ENCODE measurements around the gene CCDC159.
"Not testable (repeated sequence)": the region's sequence is repeated elsewhere in the genome, so short reads cannot be mapped to it uniquely, and the experiment has no call there.

The CCDC159 gene

GRCh38 chr19:11370744-11371143 lies 24.4 kb downstream of the CCDC159 start:
- no peak for DNase-seq

GRCh38 chr19:11373166-11373884 lies 27.0 kb downstream of the CCDC159 start:
- DNase-seq: no peak

DNA sequence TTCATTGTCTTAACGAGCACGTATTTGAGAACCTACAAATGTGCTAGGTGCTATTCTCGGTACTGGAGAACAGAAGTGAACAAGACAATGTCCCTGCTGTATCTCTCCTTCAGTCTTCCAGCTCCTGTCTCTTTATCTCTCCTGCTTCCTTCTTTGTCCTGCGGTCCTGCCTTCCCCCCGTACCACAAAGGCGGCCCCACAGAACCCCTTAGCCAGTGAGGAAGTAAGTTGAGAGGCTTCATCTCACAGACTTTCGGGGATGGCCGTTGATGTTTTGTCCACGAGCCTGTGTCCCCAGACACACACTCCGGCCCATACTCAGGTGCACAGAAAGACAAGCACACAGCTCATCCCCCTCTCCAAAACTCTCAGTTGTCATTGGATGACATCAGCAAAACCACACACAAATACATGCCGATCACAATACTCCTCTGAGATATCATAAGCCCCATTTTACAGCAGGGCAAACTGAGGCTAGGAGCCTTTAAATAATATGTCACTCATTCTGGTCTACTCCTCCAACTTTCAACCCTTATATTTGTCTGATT lies 27.6 kb downstream of the CCDC159 start:
- no peak for DNase-seq

GRCh38 chr19:11374433-11375142 lies 28.3 kb downstream of the CCDC159 start, which contains the start of gene SWSAP1:
SWSAP1 (plus strand) TSS chr19:11374666; CDS start chr19:11374681, 15 bp downstream.
- DNase-seq: peak; percentile 100

GRCh38 chr19:11375143-11375948 lies 29.0 kb downstream of the CCDC159 start:
- no peak for DNase-seq

DNA sequence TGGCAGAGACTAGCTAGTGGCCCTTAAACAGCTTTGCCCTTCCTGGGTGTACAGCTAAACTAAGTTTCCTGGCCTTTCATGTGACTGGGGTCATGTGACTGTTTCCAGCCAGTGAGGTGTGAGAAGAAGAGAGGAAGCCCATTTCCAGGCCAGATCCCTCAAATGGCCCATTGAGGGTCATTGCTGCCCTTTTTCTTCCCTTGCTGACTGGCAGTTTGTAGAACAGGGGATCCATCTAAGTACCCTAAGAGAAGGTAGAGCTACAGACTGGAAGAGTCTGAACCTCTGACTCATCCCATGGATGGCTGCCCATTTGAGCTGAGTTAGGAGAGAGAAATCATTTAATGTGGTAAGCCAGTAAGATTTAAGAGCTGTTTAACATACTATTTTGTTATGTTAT lies 30.9 kb downstream of the CCDC159 start:
- peak; percentile 84 for DNase-seq

- peak; percentile 54 for DNase-seq
Observed at GRCh38 chr19:11377756-11378155, 31.4 kb downstream of the CCDC159 start.

- peak; percentile 88 for DNase-seq
Observed at GRCh38 chr19:11378319-11379189, 32.2 kb downstream of the CCDC159 start.

DNA sequence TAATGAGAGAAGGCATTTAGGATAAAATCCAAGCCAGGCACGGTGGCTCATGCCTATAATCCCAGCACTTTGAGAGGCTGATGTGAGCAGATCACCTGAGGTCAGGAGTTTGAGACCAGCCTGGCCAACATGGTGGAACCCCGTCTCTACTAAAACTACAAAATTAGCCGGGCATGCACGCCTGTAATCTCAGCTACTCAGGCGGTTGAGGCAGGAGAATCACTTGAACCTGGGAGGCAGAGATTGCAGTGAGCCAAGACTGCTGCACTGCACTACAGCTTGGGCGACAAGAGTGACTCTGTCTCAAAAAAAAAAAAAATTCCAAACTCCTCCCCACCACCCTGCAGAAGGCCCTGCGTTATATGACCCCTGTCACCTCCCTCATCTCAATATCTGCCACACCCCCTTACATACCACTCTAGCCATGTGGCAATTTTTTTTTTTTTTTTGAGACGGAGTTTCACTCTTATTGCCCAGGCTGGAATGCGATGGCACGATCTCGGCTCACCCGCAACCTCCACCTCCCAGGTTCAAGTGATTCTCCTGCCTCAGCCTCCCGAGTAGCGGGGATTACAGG lies 33.0 kb downstream of the CCDC159 start:
- DNase-seq: not testable (repeated sequence)

GRCh38 chr19:11379857-11380350 lies 33.6 kb downstream of the CCDC159 start:
- DNase-seq: no peak

- peak; percentile 98 for DNase-seq
Observed at GRCh38 chr19:11380653-11381537, 34.6 kb downstream of the CCDC159 start.

GRCh38 chr19:11382898-11383705 lies 36.8 kb downstream of the CCDC159 start:
- peak; percentile 40 for DNase-seq

GRCh38 chr19:11383706-11384048 lies 37.4 kb downstream of the CCDC159 start:
- no peak for DNase-seq

- no peak for DNase-seq
Observed at GRCh38 chr19:11384778-11385129, 38.4 kb downstream of the CCDC159 start.

- no peak for DNase-seq
Observed at GRCh38 chr19:11387162-11388034, 41.1 kb downstream of the CCDC159 start.

DNA sequence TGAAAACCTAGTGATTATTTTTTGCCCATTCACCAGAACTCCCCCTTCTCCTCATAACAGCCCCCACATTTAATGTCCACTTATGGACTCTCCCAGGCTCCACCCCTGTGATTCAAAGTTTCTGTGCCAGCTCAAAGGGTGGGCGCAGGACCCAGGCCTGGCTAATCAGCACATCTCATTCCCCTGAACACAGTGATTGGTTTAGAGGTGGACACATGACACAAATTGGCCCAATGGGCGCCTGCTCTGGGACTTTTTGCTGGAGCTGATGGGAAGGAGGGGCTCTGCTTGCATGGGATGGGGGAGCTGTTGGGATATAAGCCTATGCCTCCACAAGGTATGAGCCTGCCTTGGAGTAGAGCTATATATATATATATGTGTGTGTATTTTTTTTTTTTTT lies 44.0 kb downstream of the CCDC159 start:
- no peak for DNase-seq

- DNase-seq: no peak
Observed at GRCh38 chr19:11390933-11391680, 44.8 kb downstream of the CCDC159 start.

- no peak for DNase-seq
Observed at GRCh38 chr19:11397089-11397610, 50.8 kb downstream of the CCDC159 start.
